HG03439 (cell line): ENCODE data around the gene CCDC159.
"Not testable (repeated sequence)": the region's sequence is repeated elsewhere in the genome, so short reads cannot be mapped to it uniquely, and the experiment has no call there.

ENCODE experiments used
- ATAC-seq: cut with Tn5 transposase; IDR thresholded peaks from one replicate; pipeline ENCODE4 v1.9.1; 2021; ENCODE audit warnings: mild to moderate bottlenecking, moderate library complexity; ENCODE audit not compliant: unreplicated experiment

The CCDC159 gene

GRCh38 chr19:11364935-11365334 lies 18.6 kb downstream of the CCDC159 start:
- no peak for ATAC-seq

- ATAC-seq, result no peak
Measured at GRCh38 chr19:11365557-11366117, 19.3 kb downstream of the CCDC159 start.

- ATAC-seq, result no peak
Measured at GRCh38 chr19:11367528-11367927, 21.2 kb downstream of the CCDC159 start.

- no peak for ATAC-seq
Measured at GRCh38 chr19:11370744-11371143, 24.4 kb downstream of the CCDC159 start.

- ATAC-seq, result no peak
Measured at GRCh38 chr19:11373166-11373884, 27.0 kb downstream of the CCDC159 start.

GRCh38 chr19:11373885-11374432 lies 27.6 kb downstream of the CCDC159 start:
- no peak for ATAC-seq

GRCh38 chr19:11374433-11375142 lies 28.3 kb downstream of the CCDC159 start, which contains the start of gene SWSAP1:
SWSAP1 (plus strand) TSS chr19:11374666; CDS start chr19:11374681, 15 bp downstream.
- peak; percentile 92 for ATAC-seq

GRCh38 chr19:11375143-11375948 lies 29.0 kb downstream of the CCDC159 start:
- no peak for ATAC-seq

GRCh38 chr19:11377237-11377636 lies 30.9 kb downstream of the CCDC159 start:
- ATAC-seq, result no peak

GRCh38 chr19:11377756-11378155 lies 31.4 kb downstream of the CCDC159 start:
- no peak for ATAC-seq

GRCh38 chr19:11378319-11379189 lies 32.2 kb downstream of the CCDC159 start:
- no peak for ATAC-seq

- ATAC-seq, result not testable (repeated sequence)
Measured at GRCh38 chr19:11379269-11379845, 33.0 kb downstream of the CCDC159 start.

GRCh38 chr19:11379857-11380350 lies 33.6 kb downstream of the CCDC159 start:
- no peak for ATAC-seq

GRCh38 chr19:11380653-11381537 lies 34.6 kb downstream of the CCDC159 start:
- ATAC-seq, result peak; percentile 64

- ATAC-seq, result no peak
Measured at GRCh38 chr19:11382898-11383705, 36.8 kb downstream of the CCDC159 start.

GRCh38 chr19:11383706-11384048 lies 37.4 kb downstream of the CCDC159 start:
- ATAC-seq, result no peak

GRCh38 chr19:11384778-11385129 lies 38.4 kb downstream of the CCDC159 start:
- ATAC-seq, result no peak
